ENCODE results near the gene TAF4B.
A peak's percentile ranks its signal among the peaks of the same experiment; 100 is the strongest.

Gene TAF4B

DNA sequence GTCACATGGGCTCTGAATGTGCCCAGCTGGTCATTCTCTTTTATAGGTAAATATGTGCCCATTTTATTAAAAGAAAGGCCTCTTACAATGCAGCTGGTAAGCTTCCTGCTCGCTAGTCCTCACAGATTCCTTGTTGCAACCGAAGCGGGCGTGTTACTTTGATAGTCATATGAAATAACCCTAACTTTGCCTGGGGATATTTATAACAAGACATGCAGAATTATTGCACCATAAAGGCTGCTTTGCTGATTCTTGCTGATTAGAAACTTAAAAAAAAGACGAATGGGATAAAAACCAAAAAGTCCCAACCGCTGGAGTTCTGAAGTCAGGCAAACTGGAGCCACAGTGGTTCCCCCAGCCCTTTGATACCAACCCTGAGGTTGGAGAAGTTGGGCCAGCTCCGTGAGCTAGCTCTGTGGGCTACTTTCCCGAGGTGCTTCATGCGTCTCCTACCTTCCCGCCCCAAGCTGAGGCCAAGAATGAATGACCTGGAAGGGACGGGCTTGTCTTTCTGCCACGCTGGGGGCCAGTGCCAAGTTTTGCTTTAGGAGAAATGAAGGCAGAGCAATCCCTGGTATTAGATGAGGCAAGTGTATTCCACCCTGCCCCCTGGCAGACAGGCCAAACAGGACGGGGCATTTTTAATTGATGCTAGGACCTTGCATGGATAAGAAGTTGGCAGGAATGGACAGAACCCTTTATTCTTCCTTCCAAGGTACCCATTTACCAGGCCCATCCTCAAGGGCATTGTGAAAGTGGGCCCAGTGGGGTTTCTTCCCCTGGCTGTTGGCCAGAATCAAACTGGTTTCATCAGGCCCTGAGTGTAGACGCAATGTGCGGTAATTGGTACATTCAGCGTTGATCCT lies 181.7 kb downstream of the TAF4B start:
- Histone ChIP-seq H3K27me3 (ENCODE audit: control insufficient read depth, insufficient read depth, low read length) (no peaks in the 10 kb centered on the region), H3K9me3 (ENCODE audit: control insufficient read depth, insufficient read depth, low read length) (no peaks in the 10 kb centered on the region), H3K4me1 (ENCODE audit: control insufficient read depth, insufficient read depth, low read length) (peaks cover 8% of the 10 kb centered on the region), H3K9ac (ENCODE audit: low read depth, low read length) (no peak overlapping the region), H3K36me3 (ENCODE audit: control insufficient read depth, insufficient read depth, low read length) (no peaks in the 10 kb centered on the region), H3K4me3 (ENCODE audit: low read depth, low read length) (no peak overlapping the region), H3K27ac (ENCODE audit: low read depth, low read length) (no peak overlapping the region)

DNA sequence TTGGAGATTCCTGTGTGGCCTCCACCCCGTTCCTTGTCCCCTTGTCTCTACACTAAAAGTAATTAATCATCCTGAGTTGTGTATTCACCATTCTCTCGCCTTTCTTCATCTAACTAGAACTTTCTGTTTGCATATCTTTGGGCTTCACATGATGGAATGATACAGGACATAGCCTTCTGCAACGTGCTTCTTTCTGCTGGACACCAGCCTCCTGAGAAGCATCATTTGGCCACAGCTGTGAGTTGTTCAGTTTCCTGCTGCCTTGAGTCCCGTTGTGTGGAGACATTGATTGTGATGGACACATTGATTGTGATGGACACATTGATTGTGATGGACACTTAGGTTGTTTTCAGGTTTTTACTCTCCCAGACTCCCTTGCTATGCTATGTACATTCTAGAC lies 182.8 kb downstream of the TAF4B start:
- H3K36me3 ChIP-seq (ENCODE audit: control insufficient read depth, insufficient read depth, low read length), result no peaks in the 10 kb centered on the region
- peaks cover 11% of the 10 kb centered on the region for H3K4me1 ChIP-seq (ENCODE audit: control insufficient read depth, insufficient read depth, low read length)
- no peak overlapping the region for H3K27ac ChIP-seq (ENCODE audit: low read depth, low read length)
- H3K4me3 ChIP-seq (ENCODE audit: low read depth, low read length), result no peak overlapping the region
- no peaks in the 10 kb centered on the region for H3K27me3 ChIP-seq (ENCODE audit: control insufficient read depth, insufficient read depth, low read length)
- H3K9ac ChIP-seq (ENCODE audit: low read depth, low read length), result no peak overlapping the region
- no peaks in the 10 kb centered on the region for H3K9me3 ChIP-seq (ENCODE audit: control insufficient read depth, insufficient read depth, low read length)

DNA sequence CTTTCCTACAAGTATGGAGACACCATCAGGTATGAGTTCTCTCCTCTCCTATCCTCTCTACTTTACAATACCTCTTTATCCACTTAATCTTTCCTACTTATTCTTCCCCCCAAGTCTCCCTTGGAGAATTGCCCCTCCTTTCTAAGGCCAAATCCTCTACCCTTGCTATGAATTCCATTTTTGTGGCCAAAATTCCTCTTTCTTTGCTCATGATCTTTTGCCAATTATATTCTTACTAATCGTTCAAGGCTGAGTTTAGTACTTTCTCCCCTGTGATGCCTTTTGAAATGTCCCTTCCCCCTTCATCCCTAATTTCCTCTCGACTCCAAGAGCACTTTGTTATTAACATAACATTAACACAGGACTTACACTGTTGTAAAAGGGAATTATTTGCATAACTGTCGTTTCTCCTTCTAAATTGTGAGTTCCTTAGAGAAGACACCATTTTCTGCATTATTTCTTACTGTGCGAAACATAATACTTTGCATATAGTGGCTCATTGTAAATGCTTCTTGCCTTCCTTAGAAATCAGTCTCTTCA lies 188.7 kb downstream of the TAF4B start:
- peaks cover 26% of the 10 kb centered on the region for H3K4me1 ChIP-seq (ENCODE audit: control insufficient read depth, insufficient read depth, low read length)
- H3K9me3 ChIP-seq (ENCODE audit: control insufficient read depth, insufficient read depth, low read length), result no peaks in the 10 kb centered on the region
- H3K27me3 ChIP-seq (ENCODE audit: control insufficient read depth, insufficient read depth, low read length), result no peaks in the 10 kb centered on the region
- H3K9ac ChIP-seq (ENCODE audit: low read depth, low read length), result no peak overlapping the region; the same call in 1 of the 2 replicates
- peak overlapping the region; percentile 48 for H3K4me3 ChIP-seq (ENCODE audit: low read depth, low read length)
- H3K27ac ChIP-seq (ENCODE audit: low read depth, low read length), result peak overlapping the region; percentile 56
- no peaks in the 10 kb centered on the region for H3K36me3 ChIP-seq (ENCODE audit: control insufficient read depth, insufficient read depth, low read length)

DNA sequence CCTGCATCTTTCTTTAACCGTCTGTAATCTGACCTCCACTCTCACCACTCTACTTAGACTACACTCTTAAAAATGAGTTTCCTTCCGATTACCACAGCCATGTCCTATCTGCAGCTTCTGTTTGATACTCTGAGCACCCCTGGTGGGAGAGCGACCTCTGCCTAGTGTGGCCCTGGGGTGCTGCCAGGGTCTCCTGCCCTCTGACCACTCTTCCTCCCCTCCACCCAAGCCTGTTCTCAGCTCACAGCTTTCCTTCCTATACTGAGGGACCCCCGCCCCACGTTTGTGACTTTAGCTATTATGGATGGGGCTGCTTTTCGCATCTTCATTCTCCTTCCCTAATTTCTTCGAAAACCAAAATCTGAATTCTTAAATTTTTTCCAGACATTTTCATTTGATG lies 189.4 kb downstream of the TAF4B start:
- H3K4me3 ChIP-seq (ENCODE audit: low read depth, low read length), result 0 out of 2 replicates have a peak overlapping the region, but pooled peaks have one; percentile 48
- H3K27me3 ChIP-seq (ENCODE audit: control insufficient read depth, insufficient read depth, low read length), result no peaks in the 10 kb centered on the region
- peak overlapping the region; percentile 56 for H3K27ac ChIP-seq (ENCODE audit: low read depth, low read length)
- H3K9me3 ChIP-seq (ENCODE audit: control insufficient read depth, insufficient read depth, low read length), result no peaks in the 10 kb centered on the region
- H3K36me3 ChIP-seq (ENCODE audit: control insufficient read depth, insufficient read depth, low read length), result no peaks in the 10 kb centered on the region
- H3K9ac ChIP-seq (ENCODE audit: low read depth, low read length), result no peak overlapping the region
- H3K4me1 ChIP-seq (ENCODE audit: control insufficient read depth, insufficient read depth, low read length), result peaks cover 26% of the 10 kb centered on the region

DNA sequence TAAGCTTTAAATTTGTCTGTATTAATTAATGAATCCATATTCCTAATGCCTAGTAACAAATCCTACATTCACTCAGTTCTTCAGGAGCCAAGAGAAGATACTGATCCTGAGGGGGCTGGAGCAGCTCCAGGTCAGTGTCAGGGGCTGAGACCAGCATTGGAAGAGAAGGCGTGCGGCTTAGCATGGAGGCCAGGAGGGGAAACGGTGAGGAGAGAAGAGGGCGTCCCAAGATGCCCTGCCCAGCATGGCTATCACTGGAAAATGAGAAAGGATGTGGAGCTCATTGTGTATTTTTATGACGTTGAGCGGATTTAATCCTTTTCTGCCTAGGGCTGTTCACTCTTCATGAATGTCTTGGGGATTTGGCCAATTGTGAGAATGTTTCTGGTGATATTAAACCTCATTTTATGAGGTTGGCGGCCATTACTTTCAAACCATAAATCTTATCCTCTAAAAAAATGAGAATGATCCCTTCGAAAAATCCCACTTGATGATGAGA lies 190.5 kb downstream of the TAF4B start:
- H3K9me3 ChIP-seq (ENCODE audit: control insufficient read depth, insufficient read depth, low read length), result no peaks in the 10 kb centered on the region
- H3K36me3 ChIP-seq (ENCODE audit: control insufficient read depth, insufficient read depth, low read length), result no peaks in the 10 kb centered on the region
- H3K4me3 ChIP-seq (ENCODE audit: low read depth, low read length), result no peak overlapping the region
- H3K27ac ChIP-seq (ENCODE audit: low read depth, low read length), result no peak overlapping the region
- no peaks in the 10 kb centered on the region for H3K27me3 ChIP-seq (ENCODE audit: control insufficient read depth, insufficient read depth, low read length)
- H3K9ac ChIP-seq (ENCODE audit: low read depth, low read length), result no peak overlapping the region
- H3K4me1 ChIP-seq (ENCODE audit: control insufficient read depth, insufficient read depth, low read length), result peaks cover 26% of the 10 kb centered on the region

DNA sequence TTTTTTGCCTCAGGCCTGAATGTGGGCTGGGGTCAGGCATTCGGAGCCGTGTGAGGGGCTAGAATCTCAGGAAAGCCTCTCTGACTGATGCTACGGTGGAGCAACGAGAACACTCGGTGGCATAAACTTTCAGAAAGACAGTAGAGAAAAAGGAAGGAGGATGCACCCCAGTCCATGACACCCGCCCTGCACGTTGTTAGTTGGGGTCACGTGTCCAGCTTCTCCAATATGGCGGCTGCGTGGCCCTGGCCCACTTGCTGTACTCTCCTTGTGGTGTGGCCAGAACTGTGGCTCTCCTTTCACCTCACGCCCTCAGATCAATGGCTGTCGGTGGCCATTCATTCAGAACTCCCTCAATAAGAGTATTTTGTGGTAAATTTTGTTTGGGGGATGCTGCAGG lies 190.9 kb downstream of the TAF4B start:
- no peak overlapping the region for H3K9ac ChIP-seq (ENCODE audit: low read depth, low read length)
- peaks cover 26% of the 10 kb centered on the region for H3K4me1 ChIP-seq (ENCODE audit: control insufficient read depth, insufficient read depth, low read length)
- H3K27me3 ChIP-seq (ENCODE audit: control insufficient read depth, insufficient read depth, low read length), result no peaks in the 10 kb centered on the region
- no peak overlapping the region for H3K27ac ChIP-seq (ENCODE audit: low read depth, low read length)
- no peaks in the 10 kb centered on the region for H3K9me3 ChIP-seq (ENCODE audit: control insufficient read depth, insufficient read depth, low read length)
- no peak overlapping the region for H3K4me3 ChIP-seq (ENCODE audit: low read depth, low read length)
- no peaks in the 10 kb centered on the region for H3K36me3 ChIP-seq (ENCODE audit: control insufficient read depth, insufficient read depth, low read length)

DNA sequence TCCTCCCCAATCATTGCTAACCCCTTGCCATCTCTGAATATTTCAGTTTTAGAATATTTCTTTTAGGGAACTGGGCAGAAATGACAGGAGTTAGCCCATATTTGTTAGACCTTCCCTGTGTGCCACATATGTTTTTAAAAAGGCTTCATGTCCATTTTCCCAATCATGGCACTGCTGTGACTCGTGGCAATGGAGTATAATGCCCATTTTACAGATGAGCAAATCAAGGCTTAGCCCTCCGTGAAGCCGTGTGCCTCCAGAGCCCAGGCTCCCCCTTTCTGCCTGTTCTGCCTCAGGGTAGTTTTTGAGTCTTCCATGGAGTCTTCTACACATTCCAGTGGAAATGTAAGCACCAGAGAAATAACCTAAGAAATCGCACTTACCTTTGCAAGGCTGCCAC lies 192.0 kb downstream of the TAF4B start:
- Histone ChIP-seq H3K4me3 (ENCODE audit: low read depth, low read length) (no peak overlapping the region), H3K27ac (ENCODE audit: low read depth, low read length) (no peak overlapping the region), H3K9me3 (ENCODE audit: control insufficient read depth, insufficient read depth, low read length) (no peaks in the 10 kb centered on the region), H3K27me3 (ENCODE audit: control insufficient read depth, insufficient read depth, low read length) (no peaks in the 10 kb centered on the region), H3K9ac (ENCODE audit: low read depth, low read length) (no peak overlapping the region), H3K4me1 (ENCODE audit: control insufficient read depth, insufficient read depth, low read length) (peaks cover 26% of the 10 kb centered on the region), H3K36me3 (ENCODE audit: control insufficient read depth, insufficient read depth, low read length) (no peaks in the 10 kb centered on the region)

DNA sequence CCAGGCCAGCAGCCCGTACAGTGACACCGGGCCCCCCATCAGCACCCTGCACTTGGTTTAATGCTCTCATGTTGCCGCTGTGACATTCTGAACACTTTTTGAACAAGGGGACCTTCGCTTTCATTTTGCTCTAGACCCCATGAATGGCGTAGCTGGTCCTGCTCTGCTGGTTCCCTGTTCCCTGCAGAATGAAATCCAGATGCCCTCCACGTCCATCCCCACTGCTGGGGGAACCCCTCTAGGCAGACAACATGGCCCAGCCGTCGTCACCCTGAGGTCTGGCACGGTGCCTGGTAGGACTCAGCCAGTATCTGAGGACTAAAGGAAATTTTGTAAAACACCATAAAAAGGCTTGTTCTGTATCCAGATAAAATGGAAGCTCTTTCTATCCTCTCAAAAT lies 193.5 kb downstream of the TAF4B start:
- peaks cover 17% of the 10 kb centered on the region for H3K4me1 ChIP-seq (ENCODE audit: control insufficient read depth, insufficient read depth, low read length)
- no peak overlapping the region for H3K4me3 ChIP-seq (ENCODE audit: low read depth, low read length)
- H3K27ac ChIP-seq (ENCODE audit: low read depth, low read length), result no peak overlapping the region
- H3K36me3 ChIP-seq (ENCODE audit: control insufficient read depth, insufficient read depth, low read length), result no peaks in the 10 kb centered on the region
- no peaks in the 10 kb centered on the region for H3K9me3 ChIP-seq (ENCODE audit: control insufficient read depth, insufficient read depth, low read length)
- H3K9ac ChIP-seq (ENCODE audit: low read depth, low read length), result no peak overlapping the region
- no peaks in the 10 kb centered on the region for H3K27me3 ChIP-seq (ENCODE audit: control insufficient read depth, insufficient read depth, low read length)

DNA sequence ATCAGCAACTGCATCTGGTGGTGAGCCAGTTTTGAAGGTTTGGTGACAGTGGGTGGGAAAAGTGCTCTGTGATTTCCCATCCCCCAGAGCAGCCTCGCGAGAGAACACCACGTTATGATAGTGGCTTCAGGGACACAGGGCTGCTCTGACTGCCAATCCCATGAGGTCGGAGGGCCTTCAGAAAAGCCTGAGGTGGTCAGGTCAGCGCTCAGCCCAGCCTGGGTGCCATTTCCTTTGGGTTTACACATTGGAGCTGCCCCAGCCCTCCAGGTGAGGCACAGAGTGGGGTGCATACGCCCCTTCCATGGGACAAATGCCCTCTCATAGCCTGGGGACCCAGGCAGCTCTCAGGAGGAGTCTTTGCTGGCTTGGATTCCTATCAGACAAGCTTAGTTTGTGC lies 195.3 kb downstream of the TAF4B start:
- Histone ChIP-seq H3K36me3 (ENCODE audit: control insufficient read depth, insufficient read depth, low read length) (no peaks in the 10 kb centered on the region), H3K9ac (ENCODE audit: low read depth, low read length) (no peak overlapping the region), H3K27ac (ENCODE audit: low read depth, low read length) (no peak overlapping the region), H3K4me3 (ENCODE audit: low read depth, low read length) (no peak overlapping the region), H3K4me1 (ENCODE audit: control insufficient read depth, insufficient read depth, low read length) (no peaks in the 10 kb centered on the region), H3K27me3 (ENCODE audit: control insufficient read depth, insufficient read depth, low read length) (no peaks in the 10 kb centered on the region), H3K9me3 (ENCODE audit: control insufficient read depth, insufficient read depth, low read length) (no peaks in the 10 kb centered on the region)

DNA sequence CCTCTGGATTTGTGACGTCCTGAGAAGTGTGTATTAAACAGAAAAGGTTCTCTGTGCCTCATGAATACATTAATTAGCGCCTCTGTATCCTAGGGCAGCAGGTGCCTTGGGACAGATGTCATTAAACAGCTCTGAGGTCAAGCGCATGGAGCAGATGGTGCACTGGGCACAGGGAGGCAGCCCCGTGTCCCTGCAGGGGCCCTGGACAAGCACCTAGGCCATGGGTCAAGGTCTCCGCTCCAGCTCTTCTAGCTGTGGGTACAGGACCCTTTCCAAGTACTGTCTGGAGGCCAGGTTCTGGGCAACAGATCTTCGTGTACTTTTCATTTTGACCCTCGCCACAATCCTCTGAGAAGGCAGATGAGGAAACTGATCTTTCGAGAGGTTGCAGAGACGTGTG lies 195.7 kb downstream of the TAF4B start:
- Histone ChIP-seq H3K36me3 (ENCODE audit: control insufficient read depth, insufficient read depth, low read length) (no peaks in the 10 kb centered on the region), H3K9ac (ENCODE audit: low read depth, low read length) (no peak overlapping the region), H3K4me3 (ENCODE audit: low read depth, low read length) (no peak overlapping the region), H3K27me3 (ENCODE audit: control insufficient read depth, insufficient read depth, low read length) (no peaks in the 10 kb centered on the region), H3K27ac (ENCODE audit: low read depth, low read length) (no peak overlapping the region), H3K9me3 (ENCODE audit: control insufficient read depth, insufficient read depth, low read length) (no peaks in the 10 kb centered on the region), H3K4me1 (ENCODE audit: control insufficient read depth, insufficient read depth, low read length) (no peaks in the 10 kb centered on the region)

DNA sequence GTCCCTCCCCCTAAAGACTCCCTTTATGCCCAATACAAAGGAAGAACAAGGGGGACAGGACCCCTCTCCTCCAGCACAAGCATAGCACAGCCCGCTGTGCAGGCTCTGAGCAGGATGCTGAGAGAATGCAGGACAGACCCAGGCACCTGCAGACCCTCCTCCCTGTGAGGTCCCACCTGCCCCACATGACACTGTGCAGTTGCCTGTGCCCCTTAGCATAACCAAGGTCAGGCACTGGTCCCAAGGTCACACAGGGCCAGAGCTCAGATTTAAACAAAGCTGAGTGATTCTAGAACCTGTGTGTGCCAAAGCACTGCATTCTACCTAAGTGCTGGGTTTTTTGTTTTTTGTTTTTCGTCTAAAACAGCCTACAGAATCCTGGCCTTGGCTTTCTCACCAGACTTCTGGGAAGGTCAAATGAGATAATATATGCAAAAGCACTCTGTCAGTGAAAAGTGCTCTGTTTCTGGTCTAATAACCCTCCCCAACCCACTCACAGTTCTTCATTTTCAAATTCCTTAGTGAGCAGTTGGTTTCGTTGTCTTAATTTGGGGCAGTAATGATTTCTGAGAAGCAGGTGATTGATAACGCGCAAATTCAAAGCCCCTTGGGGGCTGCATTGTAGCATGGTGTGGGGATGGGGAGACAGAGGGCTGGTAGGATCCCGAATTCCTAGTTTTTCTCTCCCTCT lies 196.4 kb downstream of the TAF4B start:
- no peak overlapping the region for H3K4me3 ChIP-seq (ENCODE audit: low read depth, low read length)
- no peaks in the 10 kb centered on the region for H3K36me3 ChIP-seq (ENCODE audit: control insufficient read depth, insufficient read depth, low read length)
- H3K4me1 ChIP-seq (ENCODE audit: control insufficient read depth, insufficient read depth, low read length), result no peaks in the 10 kb centered on the region
- no peak overlapping the region for H3K27ac ChIP-seq (ENCODE audit: low read depth, low read length)
- no peak overlapping the region for H3K9ac ChIP-seq (ENCODE audit: low read depth, low read length)
- no peaks in the 10 kb centered on the region for H3K9me3 ChIP-seq (ENCODE audit: control insufficient read depth, insufficient read depth, low read length)
- no peaks in the 10 kb centered on the region for H3K27me3 ChIP-seq (ENCODE audit: control insufficient read depth, insufficient read depth, low read length)

Data from HUES48 (cell line).